ENCODE results near the gene AQP9.

- TF ChIP-seq CTCF (conservative IDR thresholded peaks at IDR 0.05; ENCODE audit: low read depth, low read length): 0 out of 2 replicates have a peak, but pooled peaks have one; percentile 20
- TF ChIP-seq EZH2 (IDR thresholded peaks at IDR 0.05; ENCODE audit: borderline replicate concordance, low read depth, low read length, poor library complexity, severe bottlenecking): no peak
Observed at GRCh38 chr15:58115692-58116091, 22.5 kb upstream of the AQP9 start.
